OCI-M1 (cell line): ENCODE results near the gene AFAP1L2.
A peak's percentile ranks its signal among the peaks of the same experiment; 100 is the strongest.

Source experiments
- DNase-seq: peaks from one replicate; lab custom pipeline; 2025; lab: John Stamatoyannopoulos, UW

Gene AFAP1L2

GRCh38 chr10:114266521-114266920 lies 137.8 kb downstream of the AFAP1L2 start:
- peak; percentile 45 for DNase-seq

DNA sequence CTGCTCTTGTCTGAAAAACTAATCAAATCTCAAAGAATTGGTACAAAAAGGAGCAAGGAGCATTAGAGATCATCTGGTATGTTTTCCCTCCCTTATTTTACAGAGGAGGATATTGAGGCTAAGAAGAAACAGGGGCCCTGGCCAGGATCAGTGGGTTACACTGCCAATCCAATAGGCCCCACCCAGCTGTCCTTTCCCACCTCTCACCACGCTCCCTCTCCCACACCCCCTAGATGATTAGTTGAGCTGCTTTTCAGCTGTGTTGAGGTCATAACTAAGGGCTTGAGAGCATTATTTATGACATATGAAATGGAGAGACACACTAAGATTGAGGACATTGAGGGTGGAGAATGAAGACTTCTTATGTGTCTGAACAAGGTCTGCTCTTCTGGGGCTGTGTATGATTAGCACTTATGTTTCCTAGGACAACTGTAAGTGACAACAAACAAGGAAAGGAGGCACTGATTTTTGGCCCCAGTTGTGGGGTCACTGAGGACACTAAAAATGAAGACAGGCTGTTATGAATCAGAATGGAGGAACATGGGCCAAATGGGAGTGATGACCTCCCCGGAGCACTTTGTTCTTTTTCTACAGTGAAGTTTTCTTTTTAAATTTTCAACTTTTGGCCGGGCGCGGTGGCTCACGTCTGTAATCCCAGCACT lies 138.8 kb downstream of the AFAP1L2 start:
- DNase-seq, result no peak

DNA sequence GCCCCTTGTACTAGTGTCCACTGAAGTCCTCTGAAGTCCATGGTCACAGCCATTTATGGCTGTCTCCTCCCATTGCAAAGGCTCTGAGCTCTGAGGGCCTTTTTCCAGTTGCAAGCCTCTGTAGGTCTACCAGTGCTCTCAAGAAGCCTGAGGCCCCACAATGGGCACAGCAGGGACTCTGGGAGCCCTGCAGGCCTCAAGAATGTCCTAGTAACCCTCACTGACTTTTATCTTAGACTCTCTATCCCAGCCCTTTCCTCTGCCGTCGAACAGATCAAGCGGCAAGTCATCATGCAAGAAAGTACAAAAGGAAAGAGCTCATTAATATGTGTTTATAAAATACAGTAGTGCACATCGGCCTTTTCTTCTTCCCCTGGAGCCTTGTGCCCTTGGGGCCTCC lies 141.8 kb downstream of the AFAP1L2 start:
- no peak for DNase-seq

- peak; percentile 26 for DNase-seq
These were observed 143.2 kb downstream of the AFAP1L2 start for GRCh38 chr10:114261076-114261475.

- no peak for DNase-seq
These were observed 143.9 kb downstream of the AFAP1L2 start for GRCh38 chr10:114260366-114260765.

- DNase-seq, result no peak
These were observed 144.5 kb downstream of the AFAP1L2 start for GRCh38 chr10:114259824-114260223.

- DNase-seq, result peak; percentile 36
These were observed 145.9 kb downstream of the AFAP1L2 start for GRCh38 chr10:114258274-114258840.

DNA sequence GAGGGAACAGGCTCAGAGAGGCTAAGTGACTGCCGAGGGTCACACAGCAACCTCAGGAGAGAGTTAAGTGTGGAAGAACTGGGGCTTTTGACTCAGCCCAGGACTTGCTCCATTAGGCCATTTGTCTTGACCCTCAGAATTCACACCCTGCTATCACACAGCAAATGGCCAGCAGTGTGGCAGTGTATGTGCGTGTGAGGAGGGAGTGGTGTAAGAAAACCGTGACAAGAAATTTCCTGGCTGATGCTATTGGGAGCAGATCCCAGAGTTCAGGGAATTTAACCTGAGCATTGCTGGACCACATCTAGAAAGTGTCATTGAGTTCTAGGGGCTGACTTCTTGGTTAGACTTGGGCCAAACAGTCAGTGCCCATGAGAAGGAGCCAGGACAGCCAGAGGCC lies 146.8 kb downstream of the AFAP1L2 start:
- DNase-seq, result no peak

- DNase-seq, result no peak
These were observed 147.5 kb downstream of the AFAP1L2 start for GRCh38 chr10:114256822-114257221.

DNA sequence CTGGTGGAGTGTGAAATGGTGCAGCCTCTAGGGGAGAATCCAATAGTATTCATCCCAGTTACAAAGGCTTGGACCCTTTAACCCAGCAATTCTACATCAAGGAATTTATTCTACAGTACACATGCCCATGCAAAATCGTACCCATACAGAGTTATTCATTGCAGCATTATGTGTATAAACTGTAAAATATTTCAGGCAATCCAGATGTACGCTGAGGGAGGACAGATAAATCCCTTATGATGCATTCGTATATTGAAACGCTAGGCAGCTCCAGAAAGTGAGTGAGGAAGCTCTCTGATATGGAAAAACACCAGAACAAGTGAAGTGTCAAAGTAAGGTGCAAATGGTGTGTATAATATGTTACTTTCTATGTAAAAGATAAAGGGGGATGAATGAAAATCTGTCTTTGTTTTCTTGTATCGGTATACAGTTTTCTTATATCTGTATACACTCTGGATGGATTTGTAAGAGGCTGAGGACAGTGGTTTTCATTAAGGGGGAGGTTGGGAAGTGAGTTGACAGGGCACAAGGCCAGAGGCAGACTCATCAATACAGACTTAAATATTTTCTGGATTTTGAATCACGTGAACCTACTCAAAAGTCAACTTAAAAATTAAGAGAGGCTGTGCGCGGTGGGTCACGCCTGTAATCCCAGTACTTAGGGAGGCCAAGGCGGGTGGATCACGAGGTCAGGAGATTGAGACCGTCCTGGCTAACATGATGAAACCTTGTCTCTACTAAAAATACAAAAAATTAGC lies 148.1 kb downstream of the AFAP1L2 start:
- DNase-seq, result no peak

- no peak for DNase-seq
These were observed 149.1 kb downstream of the AFAP1L2 start for GRCh38 chr10:114255227-114255626.

GRCh38 chr10:114252883-114253282 lies 151.4 kb downstream of the AFAP1L2 start:
- no peak for DNase-seq

- no peak for DNase-seq
These were observed 152.2 kb downstream of the AFAP1L2 start for GRCh38 chr10:114252092-114252491.

DNA sequence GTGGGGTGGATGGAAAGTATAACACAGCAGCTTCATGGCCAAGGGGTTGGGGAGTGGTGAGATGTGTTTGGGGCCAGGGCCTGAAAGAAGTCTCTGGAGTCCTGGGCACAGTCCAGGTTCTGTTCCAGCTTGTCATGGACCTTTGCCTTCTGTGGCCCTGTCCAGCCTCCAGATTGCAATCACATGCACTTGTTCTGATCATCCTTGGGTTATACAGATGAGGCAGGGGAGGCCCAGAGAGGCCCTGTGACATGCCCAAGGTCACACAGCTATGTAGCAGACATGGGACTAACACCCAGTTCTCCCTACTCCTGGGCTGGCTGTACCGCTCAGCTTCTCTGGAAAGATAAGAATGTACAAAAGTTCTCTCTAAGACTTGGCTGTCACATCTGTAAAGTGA lies 153.6 kb downstream of the AFAP1L2 start:
- no peak for DNase-seq

DNA sequence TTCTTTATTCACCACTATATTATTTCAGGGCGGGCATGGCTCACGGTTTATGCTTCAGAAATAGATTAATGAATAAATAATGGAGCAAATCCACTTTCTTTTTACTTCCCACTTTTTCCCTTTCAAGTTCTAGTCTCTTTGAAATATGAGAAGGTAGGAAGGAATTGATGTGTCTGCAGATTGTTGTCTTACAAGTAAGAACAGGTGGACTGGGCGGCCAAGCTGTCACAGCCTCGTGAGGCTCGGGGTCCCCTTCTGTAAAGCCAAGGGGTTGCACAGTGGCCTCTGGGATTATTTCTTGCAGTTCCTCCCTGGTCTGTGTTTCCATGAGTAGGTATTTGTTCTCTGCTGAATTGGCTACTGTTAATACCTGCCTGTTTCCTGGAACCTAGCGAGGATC lies 154.1 kb downstream of the AFAP1L2 start:
- no peak for DNase-seq

DNA sequence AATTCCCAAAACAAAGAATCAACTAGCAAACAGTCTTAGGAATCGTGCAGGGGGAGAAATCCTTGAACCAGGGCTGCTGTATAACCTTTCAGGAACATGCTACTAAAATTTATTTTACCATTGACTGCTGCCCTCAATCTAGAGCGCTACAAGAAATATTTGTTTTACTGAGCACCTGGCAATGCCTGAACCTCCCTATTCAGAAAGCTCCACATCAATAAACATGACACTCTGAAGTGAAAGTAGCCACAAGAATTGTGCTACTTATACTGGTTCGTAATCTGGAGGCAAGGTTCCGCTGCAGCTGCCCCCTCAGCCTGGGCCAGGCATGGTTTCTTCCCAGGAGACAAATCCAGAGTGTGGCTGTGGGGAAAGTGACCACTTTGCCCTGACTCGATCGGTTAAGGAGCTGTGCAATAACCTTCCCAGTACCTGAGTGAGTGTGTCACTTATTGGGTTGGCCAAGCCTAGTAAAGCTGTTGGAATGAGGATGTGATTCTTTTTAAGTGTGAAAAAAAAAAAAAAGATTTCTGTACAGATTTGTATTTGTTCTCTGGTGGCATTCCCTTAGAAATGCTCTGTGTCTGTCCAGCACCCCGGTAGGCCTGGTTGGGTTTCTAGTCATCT lies 157.5 kb downstream of the AFAP1L2 start:
- DNase-seq, result no peak

DNA sequence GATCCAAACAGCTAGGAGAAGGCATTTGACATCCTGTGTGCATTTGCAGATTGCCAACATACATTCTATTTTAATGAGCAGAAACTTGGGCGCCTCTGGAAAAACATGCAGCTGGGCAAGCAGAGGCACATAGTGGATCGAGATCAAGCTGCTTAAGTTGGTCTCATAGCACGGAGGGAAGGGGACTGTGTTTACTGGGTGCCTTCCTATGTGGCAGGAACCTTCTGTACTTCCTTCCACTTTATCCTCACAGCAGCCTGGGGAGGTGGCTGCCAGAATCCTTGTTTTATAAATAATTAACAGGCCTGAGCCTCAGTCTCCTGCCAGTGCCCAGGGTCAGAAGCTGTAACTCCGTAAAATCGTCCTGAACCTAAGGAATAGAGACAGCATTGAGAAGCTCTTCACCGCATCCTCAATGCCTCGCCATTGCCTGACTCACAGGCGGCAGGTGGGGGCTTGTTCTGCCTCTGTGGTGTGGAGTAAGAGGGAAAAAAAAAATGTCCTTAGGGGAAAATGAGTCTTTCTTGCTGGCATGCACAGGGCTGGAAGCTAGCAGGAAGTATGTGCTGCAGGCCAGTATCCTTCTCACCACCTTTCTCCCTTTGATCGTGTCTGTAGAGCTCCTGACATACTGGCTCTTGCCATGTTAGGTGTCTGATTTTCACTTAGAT lies 159.0 kb downstream of the AFAP1L2 start:
- no peak for DNase-seq
